ENCODE measurements around the gene TMEM150C. TPM values are rescaled to one million over a fixed set of nuclear protein-coding genes. Genes with fewer than 3 reads are reported as not detected.

TMEM150C gene
- total and polyA plus RNA-seq, 2 of the 4 experiments (the other 2 are of a cell fraction), result 0.10 to 0.36 TPM

GRCh38 chr4:82560853-82561785 lies 669 bp downstream of the TMEM150C start:
- Histone ChIP-seq H4K91ac (ENCODE audit: insufficient read depth, low read depth, low read length) (no peak overlapping the region), H3K4ac (ENCODE audit: low read depth, low read length) (no peak overlapping the region), H4K8ac (ENCODE audit: low read depth in 2 of 2, low read length in 2 of 2) (no peak overlapping the region), H3K27me3 (ENCODE audit: control insufficient read depth, insufficient read depth, low read length) (peaks cover 49% of the 10 kb centered on the region), H2BK5ac (ENCODE audit: low read depth, low read length, poor library complexity, severe bottlenecking) (no peak overlapping the region), H2BK120ac (ENCODE audit: low read depth, low read length) (no peak overlapping the region), H3K36me3 (ENCODE audit: control insufficient read depth, insufficient read depth, low read length) (no peaks in the 10 kb centered on the region), H2AFZ (replicated peaks; ENCODE audit: low read length, poor library complexity) (peak overlapping the region; percentile 79), H3K23ac (ENCODE audit: low read depth, low read length) (peak overlapping the region; percentile 73), H3K56ac (ENCODE audit: extremely low read depth, insufficient read depth, low read length) (no peak overlapping the region), H3K18ac (ENCODE audit: low read depth, low read length) (no peak overlapping the region), H3K14ac (replicated peaks; ENCODE audit: low read depth, low read length) (no peak overlapping the region), H3K9ac (ENCODE audit: low read depth, low read length) (no peak overlapping the region), H3K4me2 (ENCODE audit: low read depth, low read length) (peak overlapping the region; percentile 70), H3K79me1 (ENCODE audit: low read depth in 1 of 2, low read length in 2 of 2) (no peaks in the 10 kb centered on the region), H3K27ac (ENCODE audit: insufficient read depth, low read length) (no peak overlapping the region), H3K4me1 (ENCODE audit: control insufficient read depth, insufficient read depth, low read length) (no peaks in the 10 kb centered on the region), H4K20me1 (ENCODE audit: insufficient read depth, low read length) (no peaks in the 10 kb centered on the region), H2AK5ac (ENCODE audit: low read depth, low read length) (no peak overlapping the region), H3K9me3 (ENCODE audit: control insufficient read depth, insufficient read depth, low read length) (no peaks in the 10 kb centered on the region; the same call in 1 of the 2 replicates), H2AK9ac (replicated peaks; ENCODE audit: low read depth, low read length, poor library complexity) (peak overlapping the region; percentile 40), H3K4me3 (ENCODE audit: insufficient read depth, low read depth, low read length) (peak overlapping the region; percentile 68), H2BK15ac (ENCODE audit: low read depth, low read length) (no peak overlapping the region), H3K9me1 (ENCODE audit: insufficient read depth, low read length) (no peaks in the 10 kb centered on the region; the same call in 1 of the 2 replicates), H4K5ac (ENCODE audit: low read depth, low read length) (no peak overlapping the region), H2BK20ac (ENCODE audit: low read depth, low read length) (no peak overlapping the region)
- in situ Hi-C loops (cut with MboI; ENCODE audit: low sequenced_read_pairs) (no loop called here), dilution Hi-C loops (cut with HindIII; ENCODE audit: low sequenced_read_pairs, unreplicated experiment) (no loop called here), intact Hi-C loops (cut with micrococcal nuclease) (no loop called here)
- ATAC-seq (ENCODE audit: low read depth) (peak; percentile 67; the same call in 1 of the 2 replicates), DNase-seq (no peak)
- ChIA-PET POLR2A (ENCODE audit: unreplicated experiment) (no interaction called here), CTCF (interaction anchor here (1.0 kb wide), 1 partner anchor 14 kb away, joined by 3 read pairs; no protein-coding TSS in a partner anchor)
- no peak for TF ChIP-seq CHD1 (IDR thresholded peaks at IDR 0.05; ENCODE audit: low read depth, low read length)
- no peak for TF ChIP-seq BHLHE40 (IDR thresholded peaks at IDR 0.05; ENCODE audit: low read depth, low read length)
- no peak for TF ChIP-seq CTCF (conservative IDR thresholded peaks at IDR 0.05; ENCODE audit: low read depth, low read length)
- TF ChIP-seq MXI1 (IDR thresholded peaks at IDR 0.05; ENCODE audit: borderline replicate concordance, low read depth, low read length), result no peak
- TF ChIP-seq FOS (IDR thresholded peaks at IDR 0.05; ENCODE audit: low read depth, low read length), result no peak
- TF ChIP-seq SMC3 (IDR thresholded peaks at IDR 0.05; ENCODE audit: low read depth, low read length), result no peak
- 2% methylated on average over 9 of the region's 61 CpGs; no CpG with 5 or more reads in 1 of the 2 experiments for WGBS, 2 experiments (ENCODE audit: extremely low coverage in 2 of 2, insufficient read length in 1 of 2)
- no TSS peak for BruUV-seq (replicated peaks)
